NCI-H345 (cell line): ENCODE measurements around the gene OSM.
A peak's percentile ranks its signal among the peaks of the same experiment; 100 is the strongest.

Experiments used
- DNase-seq: peaks from one replicate; lab custom pipeline; 2025; lab: John Stamatoyannopoulos, UW

Gene OSM

GRCh38 chr22:30262917-30263741, 3.5 kb downstream of the OSM start:
- peak; percentile 66 for DNase-seq

GRCh38 chr22:30262112-30262511, 4.5 kb downstream of the OSM start:
- DNase-seq = no peak

GRCh38 chr22:30261134-30261533, 5.5 kb downstream of the OSM start:
- no peak for DNase-seq

GRCh38 chr22:30260682-30261081, 6.0 kb downstream of the OSM start:
- DNase-seq = no peak

- no peak for DNase-seq
Measured at GRCh38 chr22:30260276-30260675, 6.4 kb downstream of the OSM start.

- no peak for DNase-seq
Measured at GRCh38 chr22:30254314-30254713, 12.3 kb downstream of the OSM start.

GRCh38 chr22:30253205-30253852, 13.3 kb downstream of the OSM start:
- no peak for DNase-seq

GRCh38 chr22:30252411-30253204, 14.0 kb downstream of the OSM start:
- no peak for DNase-seq

GRCh38 chr22:30251711-30252110, 14.9 kb downstream of the OSM start:
- peak; percentile 9 for DNase-seq

GRCh38 chr22:30250661-30251267, 15.9 kb downstream of the OSM start:
- DNase-seq = no peak

- DNase-seq = no peak
Measured at GRCh38 chr22:30250039-30250565, 16.5 kb downstream of the OSM start.

- DNase-seq = no peak
Measured at GRCh38 chr22:30249049-30250038, 17.3 kb downstream of the OSM start.

GRCh38 chr22:30248484-30248883, 18.2 kb downstream of the OSM start:
- DNase-seq = no peak

- DNase-seq = no peak
Measured at GRCh38 chr22:30247974-30248373, 18.7 kb downstream of the OSM start.

GRCh38 chr22:30247561-30247960, 19.1 kb downstream of the OSM start:
- DNase-seq = no peak

- no peak for DNase-seq
Measured at GRCh38 chr22:30246814-30247376, 19.8 kb downstream of the OSM start.

GRCh38 chr22:30245985-30246813, 20.5 kb downstream of the OSM start, which contains the start of gene LIF:
Gene LIF (minus strand): TSS chr22:30246759. CDS start chr22:30246695, 64 bp downstream.
- no peak for DNase-seq

- no peak for DNase-seq
Measured at GRCh38 chr22:30245181-30245984, 21.3 kb downstream of the OSM start.

- no peak for DNase-seq
Measured at GRCh38 chr22:30244641-30245040, 22.0 kb downstream of the OSM start.
